SU-DHL-6 (cell line): Measurements from ENCODE around the gene YIPF6.
"Not testable (repeated sequence)": the region's sequence is repeated elsewhere in the genome, so short reads cannot be mapped to it uniquely, and the experiment has no call there.

Experiments used
- H2AFZ ChIP-seq: fragments of 200-600 bp; sonication (generic); 2 replicates; pipeline ENCODE4 v1.6.1; 2014; ENCODE audit warnings: low read depth, mild to moderate bottlenecking, moderate library complexity, mixed read lengths, antibody characterized with exemption, low read length; ENCODE audit not compliant: severe bottlenecking
- H3F3A ChIP-seq: fragments of 200-600 bp; shearing (Covaris generic); 2 replicates; pipeline ENCODE4 v1.6.0; 2016; ENCODE audit warnings: antibody characterized with exemption, mild to moderate bottlenecking; ENCODE audit not compliant: insufficient read depth
- H3K27ac ChIP-seq: fragments of 200-600 bp; sonication (generic); 2 replicates; pipeline ENCODE4 v1.5.1; 2016; ENCODE audit warnings: low read depth, mild to moderate bottlenecking, low read length, moderate library complexity, mixed read lengths
- H3K27me3 ChIP-seq: fragments of 200-600 bp; sonication (generic), shearing (Covaris generic); 2 replicates; pipeline ENCODE4 v1.6.0; 2014; ENCODE audit warnings: mild to moderate bottlenecking, low read length
- H3K36me3 ChIP-seq: fragments of 200-600 bp; sonication (generic); 2 replicates; pipeline ENCODE4 v1.6.1; 2014; ENCODE audit warnings: mild to moderate bottlenecking, low read length, mixed read lengths
- H3K4me2 ChIP-seq: fragments of 300-600, 200-600 bp; shearing (Covaris generic), sonication (generic); 2 replicates; pipeline ENCODE4 v1.6.0; 2014; ENCODE audit warnings: low read length, low read depth, mild to moderate bottlenecking; ENCODE audit not compliant: poor library complexity, severe bottlenecking
- H3K4me3 ChIP-seq: fragments of 200-600 bp; sonication (generic); 2 replicates; pipeline ENCODE4 v1.5.1; 2014; ENCODE audit warnings: antibody characterized with exemption, low read length, mild to moderate bottlenecking, mixed read lengths; ENCODE audit not compliant: insufficient read depth, poor library complexity, severe bottlenecking
- H3K79me2 ChIP-seq: fragments of 200-600 bp; sonication (generic); 2 replicates; pipeline ENCODE4 v1.6.1; 2014; ENCODE audit warnings: mild to moderate bottlenecking, low read length, moderate library complexity; ENCODE audit not compliant: insufficient read depth
- H3K9ac ChIP-seq: fragments of 200-600 bp; sonication (generic); 2 replicates; pipeline ENCODE4 v1.7.0; 2014; ENCODE audit warnings: mild to moderate bottlenecking, low read length
- H3K9me2 ChIP-seq: fragments of 200-600 bp; sonication (generic); replicated peaks from 2 replicates; pipeline ENCODE4 v1.6.1; 2014; ENCODE audit warnings: low read length; ENCODE audit not compliant: insufficient read depth
- H3K9me3 ChIP-seq: fragments of 200-600 bp; sonication (generic); 2 replicates; pipeline ENCODE4 v1.6.1; 2014; ENCODE audit warnings: low read length, mixed read lengths; ENCODE audit not compliant: insufficient read depth
- H4K20me1 ChIP-seq: fragments of 200-600 bp; sonication (generic); 2 replicates; pipeline ENCODE4 v1.6.1; 2014; ENCODE audit warnings: low read depth, mild to moderate bottlenecking, antibody characterized with exemption, low read length, moderate library complexity, mixed read lengths
- CTCF ChIP-seq: fragments of 200-600 bp; sonication (generic); IDR thresholded peaks from one replicate; pipeline ENCODE4 v1.5.1; 2017; ENCODE audit warnings: antibody characterized with exemption, mild to moderate bottlenecking, low read length, moderate library complexity; ENCODE audit not compliant: insufficient read depth, poor library complexity, severe bottlenecking
- EZH2phosphoT487 ChIP-seq: fragments of 200-600 bp; sonication (generic), shearing (Covaris generic); conservative IDR thresholded peaks from 2 replicates; pipeline ENCODE4 v1.6.1; 2018; ENCODE audit warnings: mild to moderate bottlenecking, antibody characterized with exemption, low read length, moderate library complexity, mixed read lengths

Gene YIPF6

GRCh38 chrX:68462653-68463052 lies 36.2 kb upstream of the YIPF6 start:
- Histone ChIP-seq H2AFZ (no peak overlapping the region), H3K9me2 (no peaks in the 10 kb centered on the region), H3K27ac (no peak overlapping the region), H4K20me1 (no peaks in the 10 kb centered on the region), H3K4me3 (no peak overlapping the region), H3K36me3 (no peaks in the 10 kb centered on the region), H3K79me2 (no peaks in the 10 kb centered on the region), H3K27me3 (no peaks in the 10 kb centered on the region), H3K9me3 (no peaks in the 10 kb centered on the region), H3K9ac (no peak overlapping the region), H3F3A (no peaks in the 10 kb centered on the region), H3K4me2 (no peak overlapping the region)
- TF ChIP-seq CTCF (no peak), EZH2phosphoT487 (no peak)

- H3K9ac ChIP-seq: no peak overlapping the region
- H3F3A ChIP-seq: no peaks in the 10 kb centered on the region
- no peaks in the 10 kb centered on the region for H3K79me2 ChIP-seq
- no peak overlapping the region for H3K4me3 ChIP-seq
- H3K27ac ChIP-seq: no peak overlapping the region
- H3K9me2 ChIP-seq: no peaks in the 10 kb centered on the region
- no peaks in the 10 kb centered on the region for H3K36me3 ChIP-seq
- no peaks in the 10 kb centered on the region for H4K20me1 ChIP-seq
- no peaks in the 10 kb centered on the region for H3K27me3 ChIP-seq
- TF ChIP-seq CTCF: no peak
- no peak for TF ChIP-seq EZH2phosphoT487
- H3K9me3 ChIP-seq: no peaks in the 10 kb centered on the region
- no peak overlapping the region for H2AFZ ChIP-seq
- H3K4me2 ChIP-seq: no peak overlapping the region
Observed at GRCh38 chrX:68463880-68464279, 35.0 kb upstream of the YIPF6 start.

DNA sequence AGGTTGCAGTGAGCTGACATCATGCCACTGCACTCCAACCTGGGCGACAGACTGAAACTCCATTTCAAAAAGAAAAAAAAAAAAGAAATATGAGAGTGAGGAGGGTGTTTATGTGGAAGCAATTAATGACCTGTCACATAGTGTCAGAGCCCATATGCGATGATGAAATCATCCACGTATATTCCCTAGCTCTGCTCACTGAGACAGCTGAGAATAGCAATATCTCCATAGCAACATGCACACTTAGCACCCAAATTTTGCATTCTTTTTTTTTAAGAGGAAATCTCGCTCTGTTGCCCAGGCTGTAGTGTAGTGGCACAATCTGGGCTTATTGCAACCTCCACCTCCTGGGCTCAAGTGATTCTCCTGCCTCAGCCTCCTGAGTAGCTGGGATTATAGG lies 34.1 kb upstream of the YIPF6 start:
- Histone ChIP-seq H3K9ac (no peak overlapping the region), H3K27ac (no peak overlapping the region), H4K20me1 (no peaks in the 10 kb centered on the region), H3K79me2 (no peaks in the 10 kb centered on the region), H3K4me3 (no peak overlapping the region), H2AFZ (no peak overlapping the region), H3K9me3 (no peaks in the 10 kb centered on the region), H3K27me3 (no peaks in the 10 kb centered on the region), H3F3A (no peaks in the 10 kb centered on the region), H3K36me3 (no peaks in the 10 kb centered on the region), H3K4me2 (no peak overlapping the region), H3K9me2 (no peaks in the 10 kb centered on the region)
- TF ChIP-seq EZH2phosphoT487: no peak
- TF ChIP-seq CTCF: no peak

DNA sequence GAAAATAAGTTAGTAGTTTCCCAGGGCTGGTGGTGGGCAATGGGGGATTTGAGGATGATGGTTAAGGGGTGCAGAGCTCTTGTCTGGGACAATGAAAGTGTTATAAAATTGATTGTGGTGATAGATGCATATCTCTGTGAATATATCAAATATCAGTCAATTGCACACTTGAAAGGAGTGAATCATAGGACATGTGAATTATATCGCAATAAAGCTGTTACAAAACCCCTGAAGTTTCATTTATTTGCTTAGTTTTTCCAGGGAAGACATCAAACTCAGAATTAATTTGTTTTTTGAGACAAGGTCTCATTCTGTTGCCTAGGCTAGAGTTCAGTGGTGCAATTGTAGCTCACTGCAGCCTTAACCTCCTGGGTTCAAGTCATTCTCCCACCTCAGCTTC lies 17.9 kb upstream of the YIPF6 start:
- no peak overlapping the region for H2AFZ ChIP-seq
- H3K79me2 ChIP-seq: no peaks in the 10 kb centered on the region
- no peak overlapping the region for H3K27ac ChIP-seq
- no peaks in the 10 kb centered on the region for H3K36me3 ChIP-seq
- no peak for TF ChIP-seq EZH2phosphoT487
- no peak overlapping the region for H3K4me3 ChIP-seq
- H3K27me3 ChIP-seq: no peaks in the 10 kb centered on the region
- no peaks in the 10 kb centered on the region for H3K9me3 ChIP-seq
- no peak overlapping the region for H3K4me2 ChIP-seq
- H3K9ac ChIP-seq: no peak overlapping the region
- no peaks in the 10 kb centered on the region for H3F3A ChIP-seq
- no peaks in the 10 kb centered on the region for H3K9me2 ChIP-seq
- no peaks in the 10 kb centered on the region for H4K20me1 ChIP-seq

DNA sequence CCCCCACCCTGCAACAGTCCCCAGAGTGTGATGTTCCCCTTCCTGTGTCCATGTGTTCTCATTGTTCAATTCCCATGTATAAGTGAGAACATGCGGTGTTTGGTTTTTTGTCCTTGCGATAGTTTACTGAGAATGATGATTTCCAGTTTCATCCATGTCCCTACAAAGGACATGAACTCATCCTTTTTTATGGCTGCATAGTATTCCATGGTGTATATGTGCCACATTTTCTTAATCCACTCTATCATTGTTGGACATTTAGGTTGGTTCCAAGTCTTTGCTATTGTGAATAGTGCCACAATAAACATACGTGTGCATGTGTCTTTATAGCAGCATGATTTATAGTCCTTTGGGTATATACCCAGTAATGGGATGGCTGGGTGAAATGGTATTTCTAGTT lies 12.7 kb upstream of the YIPF6 start:
- not testable (repeated sequence) for H3K4me2 ChIP-seq, H3F3A ChIP-seq, H3K9ac ChIP-seq, H3K27ac ChIP-seq, H4K20me1 ChIP-seq, H3K79me2 ChIP-seq, H3K36me3 ChIP-seq, H3K4me3 ChIP-seq, H3K9me2 ChIP-seq, H3K9me3 ChIP-seq, H2AFZ ChIP-seq, H3K27me3 ChIP-seq
